ENCODE data around the gene C7orf57.

The C7orf57 gene

GRCh38 chr7:48109848-48110663, 74.7 kb downstream of the C7orf57 start:
- DNase-seq (ENCODE audit: low read depth) = no peak

- DNase-seq (ENCODE audit: low read depth) = no peak
These were observed 75.5 kb downstream of the C7orf57 start for GRCh38 chr7:48110868-48111267.

Measured in amniotic epithelial cell (primary cell).